Mesenchymal stem cell (in vitro differentiated cells and primary cell): ENCODE data around the gene DYNC1LI1.
"Not testable (repeated sequence)": the region's sequence is repeated elsewhere in the genome, so short reads cannot be mapped to it uniquely, and the experiment has no call there.

Source experiments
- DNase-seq: peaks from one replicate; pipeline ENCODE4 v3.0.0-alpha.2; 2013
- H2AFZ ChIP-seq: one replicate; pipeline ENCODE4 v1.6.1; 2013; ENCODE audit warnings: low read depth, mild to moderate bottlenecking, control low read depth, inconsistent platforms, low read length, moderate library complexity
- H2AK5ac ChIP-seq: 2 replicates; pipeline ENCODE4 v1.6.1; 2013; ENCODE audit warnings: low read length, moderate library complexity, mild to moderate bottlenecking, inconsistent platforms; ENCODE audit not compliant: severe bottlenecking
- H2BK120ac ChIP-seq: one replicate; pipeline ENCODE4 v1.6.1; 2013; ENCODE audit warnings: low read depth, mild to moderate bottlenecking, inconsistent platforms, low read length, moderate library complexity
- H2BK12ac ChIP-seq, 2 experiments: one replicate each; pipeline ENCODE4 v1.6.1; 2013; ENCODE audit warnings: inconsistent platforms in 2 of 2, low read length in 2 of 2, mild to moderate bottlenecking in 2 of 2, moderate library complexity in 2 of 2, control low read depth in 1 of 2
- H2BK15ac ChIP-seq: one replicate; pipeline ENCODE4 v1.6.1; 2013; ENCODE audit warnings: mild to moderate bottlenecking, low read depth, inconsistent platforms; ENCODE audit not compliant: poor library complexity, severe bottlenecking
- H2BK5ac ChIP-seq: 2 replicates; pipeline ENCODE4 v1.6.1; 2013; ENCODE audit warnings: low read depth, mild to moderate bottlenecking, low read length, control low read depth, inconsistent platforms; ENCODE audit not compliant: poor library complexity, severe bottlenecking
- H3K14ac ChIP-seq, 2 experiments: one replicate each; pipeline ENCODE4 v1.6.1; 2013; ENCODE audit warnings: inconsistent platforms in 2 of 2, low read length in 2 of 2, control low read depth in 1 of 2, mild to moderate bottlenecking in 1 of 2, moderate library complexity in 1 of 2
- H3K18ac ChIP-seq, 2 experiments: one replicate each; pipeline ENCODE4 v1.6.1; 2013; ENCODE audit warnings: inconsistent platforms in 2 of 2, low read length in 2 of 2, control low read depth in 1 of 2, low read depth in 1 of 2, mild to moderate bottlenecking in 1 of 2
- H3K23ac ChIP-seq, 2 experiments: one replicate each; pipeline ENCODE4 v1.6.1; 2013; ENCODE audit warnings: inconsistent platforms in 2 of 2, low read length in 2 of 2, mild to moderate bottlenecking in 2 of 2, moderate library complexity in 2 of 2, control low read depth in 1 of 2
- H3K27ac ChIP-seq: 2 replicates; pipeline ENCODE4 v1.5.1; 2013; ENCODE audit warnings: mild to moderate bottlenecking, moderate library complexity, low read length, control low read depth, inconsistent platforms; ENCODE audit not compliant: poor library complexity, severe bottlenecking
- H3K27me3 ChIP-seq, 2 experiments: 2 replicates each; pipeline versions ENCODE4 v1.6.1 to v1.7.0; 2013; ENCODE audit warnings: low read length in 2 of 2, mild to moderate bottlenecking in 2 of 2, moderate library complexity in 2 of 2, control low read depth in 1 of 2, inconsistent platforms in 1 of 2; ENCODE audit not compliant: control insufficient read depth in 1 of 2, insufficient read depth in 1 of 2
- H3K36me3 ChIP-seq, 2 experiments: 2 replicates each; pipeline versions ENCODE4 v1.6.1 to v1.7.0; 2013; ENCODE audit warnings: low read length in 2 of 2, control low read depth in 1 of 2, inconsistent platforms in 1 of 2, low read depth in 1 of 2, mild to moderate bottlenecking in 1 of 2; ENCODE audit not compliant: insufficient read depth in 2 of 2, control insufficient read depth in 1 of 2
- H3K4ac ChIP-seq, 2 experiments: one replicate each; pipeline ENCODE4 v1.6.1; 2013; ENCODE audit warnings: inconsistent platforms in 2 of 2, low read length in 2 of 2, mild to moderate bottlenecking in 2 of 2, moderate library complexity in 2 of 2, control low read depth in 1 of 2, low read depth in 1 of 2
- H3K4me1 ChIP-seq: 2 replicates; pipeline ENCODE4 v1.6.1; 2013; ENCODE audit warnings: low read depth, low read length, control low read depth; ENCODE audit not compliant: control insufficient read depth, insufficient read depth
- H3K4me2 ChIP-seq: 2 replicates; pipeline ENCODE4 v1.6.1; 2013; ENCODE audit warnings: low read length, mild to moderate bottlenecking, inconsistent platforms; ENCODE audit not compliant: poor library complexity, severe bottlenecking
- H3K4me3 ChIP-seq, 2 experiments: 2 replicates each; pipeline versions ENCODE4 v1.5.1 to v1.7.0; 2013; ENCODE audit warnings: low read length in 2 of 2, mild to moderate bottlenecking in 2 of 2, control low read depth in 1 of 2, low read depth in 1 of 2; ENCODE audit not compliant: insufficient read depth in 1 of 2
- H3K79me1 ChIP-seq: replicated peaks from 2 replicates; pipeline ENCODE4 v1.6.1; 2013; ENCODE audit warnings: mild to moderate bottlenecking, control low read depth, low read length, inconsistent platforms; ENCODE audit not compliant: poor library complexity, severe bottlenecking
- H3K9ac ChIP-seq: 2 replicates; pipeline ENCODE4 v1.7.0; 2013; ENCODE audit warnings: mild to moderate bottlenecking, low read length, moderate library complexity
- H3K9me3 ChIP-seq: 2 replicates; pipeline ENCODE4 v1.7.0; 2013; ENCODE audit warnings: mild to moderate bottlenecking, low read length; ENCODE audit not compliant: control insufficient read depth
- H4K8ac ChIP-seq: one replicate; pipeline ENCODE4 v1.6.1; 2013; ENCODE audit warnings: inconsistent platforms, mild to moderate bottlenecking, low read length, moderate library complexity
- H4K91ac ChIP-seq: one replicate; pipeline ENCODE4 v1.6.1; 2013; ENCODE audit warnings: mild to moderate bottlenecking, low read length, inconsistent platforms
- WGBS: methylation state at CpG from one replicate; pipeline ENCODE4 v1.1.7; 2013; ENCODE audit warnings: mixed read lengths; 5-methylcytosine and 5-hydroxymethylcytosine counted together

Gene DYNC1LI1

GRCh38 chr3:32586356-32586755 is 15.7 kb upstream of the DYNC1LI1 start:
- no peak for DNase-seq
- H3K36me3 ChIP-seq: no peaks in the 10 kb centered on the region
- no peak overlapping the region for H4K91ac ChIP-seq
- no peak overlapping the region for H4K8ac ChIP-seq
- no peak overlapping the region for H3K4me3 ChIP-seq
- H3K4me1 ChIP-seq: no peaks in the 10 kb centered on the region
- H3K4ac ChIP-seq: no peak overlapping the region
- H3K9me3 ChIP-seq: no peaks in the 10 kb centered on the region
- H3K27me3 ChIP-seq: peaks cover 14 to 21% of the 10 kb centered on the region in 2 experiments
- H2BK120ac ChIP-seq: no peak overlapping the region
- H3K14ac ChIP-seq: no peak overlapping the region
- WGBS: 93% methylated on average over 3 of the region's 3 CpGs
- H2BK12ac ChIP-seq: no peak overlapping the region
- no peak overlapping the region for H2BK5ac ChIP-seq
- no peak overlapping the region for H3K4me2 ChIP-seq
- no peak overlapping the region for H3K18ac ChIP-seq
- H3K27ac ChIP-seq: no peak overlapping the region
- no peak overlapping the region for H2BK15ac ChIP-seq
- no peaks in the 10 kb centered on the region for H3K79me1 ChIP-seq
- H2AK5ac ChIP-seq: no peak overlapping the region
- no peak overlapping the region for H3K23ac ChIP-seq
- no peak overlapping the region for H3K9ac ChIP-seq
- H2AFZ ChIP-seq: no peak overlapping the region

- Histone ChIP-seq H3K27me3 (peaks cover 3 to 9% of the 10 kb centered on the region in 2 experiments), H3K4me1 (no peaks in the 10 kb centered on the region), H3K79me1 (no peaks in the 10 kb centered on the region), H2BK12ac (no peak overlapping the region), H3K4ac (no peak overlapping the region), H2BK15ac (no peak overlapping the region), H3K23ac (no peak overlapping the region), H3K4me3 (no peak overlapping the region), H3K18ac (no peak overlapping the region), H2AFZ (no peak overlapping the region), H3K36me3 (no peaks in the 10 kb centered on the region), H2AK5ac (no peak overlapping the region), H4K91ac (no peak overlapping the region), H4K8ac (no peak overlapping the region), H3K27ac (no peak overlapping the region), H2BK120ac (no peak overlapping the region), H3K4me2 (no peak overlapping the region), H3K9me3 (no peaks in the 10 kb centered on the region), H3K9ac (no peak overlapping the region), H2BK5ac (no peak overlapping the region), H3K14ac (no peak overlapping the region)
- no peak for DNase-seq
- WGBS: 71% methylated on average over 1 of the region's 1 CpG
Observed at GRCh38 chr3:32584660-32585059, 14.0 kb upstream of the DYNC1LI1 start.

GRCh38 chr3:32583708-32584107 is 13.1 kb upstream of the DYNC1LI1 start:
- H3K79me1 ChIP-seq: no peaks in the 10 kb centered on the region
- H2AK5ac ChIP-seq: no peak overlapping the region
- WGBS: 100% methylated on average over 2 of the region's 3 CpGs
- H3K23ac ChIP-seq: no peak overlapping the region
- no peak overlapping the region for H3K18ac ChIP-seq
- H3K9ac ChIP-seq: no peak overlapping the region
- H3K9me3 ChIP-seq: no peaks in the 10 kb centered on the region
- no peaks in the 10 kb centered on the region for H3K36me3 ChIP-seq
- no peak overlapping the region for H4K8ac ChIP-seq
- no peak overlapping the region for H3K4me3 ChIP-seq
- no peak overlapping the region for H3K14ac ChIP-seq
- no peak overlapping the region for H2AFZ ChIP-seq
- peak overlapping the region; percentile 43 for H3K27ac ChIP-seq
- H2BK15ac ChIP-seq: no peak overlapping the region
- peak; percentile 50 for DNase-seq
- peaks cover 0 to 3% of the 10 kb centered on the region in 2 experiments for H3K27me3 ChIP-seq
- no peak overlapping the region for H4K91ac ChIP-seq
- H3K4me1 ChIP-seq: no peaks in the 10 kb centered on the region
- no peak overlapping the region for H3K4me2 ChIP-seq
- no peak overlapping the region for H2BK12ac ChIP-seq
- H3K4ac ChIP-seq: no peak overlapping the region
- no peak overlapping the region for H2BK5ac ChIP-seq
- no peak overlapping the region for H2BK120ac ChIP-seq

- not testable (repeated sequence) for H2BK12ac ChIP-seq, H2AFZ ChIP-seq, H3K36me3 ChIP-seq, H2AK5ac ChIP-seq, H3K9ac ChIP-seq, H2BK15ac ChIP-seq, H4K91ac ChIP-seq, H3K27ac ChIP-seq, DNase-seq, H3K4me3 ChIP-seq, H2BK5ac ChIP-seq, H3K4ac ChIP-seq, H3K18ac ChIP-seq, H2BK120ac ChIP-seq, H3K4me1 ChIP-seq, H4K8ac ChIP-seq, H3K23ac ChIP-seq, H3K9me3 ChIP-seq, H3K4me2 ChIP-seq, H3K79me1 ChIP-seq, H3K27me3 ChIP-seq, H3K14ac ChIP-seq
- 97% methylated on average over 26 of the region's 31 CpGs for WGBS
Observed at GRCh38 chr3:32578669-32579068, 8.0 kb upstream of the DYNC1LI1 start.
